ENCODE measurements around the gene SSR3.

DNA sequence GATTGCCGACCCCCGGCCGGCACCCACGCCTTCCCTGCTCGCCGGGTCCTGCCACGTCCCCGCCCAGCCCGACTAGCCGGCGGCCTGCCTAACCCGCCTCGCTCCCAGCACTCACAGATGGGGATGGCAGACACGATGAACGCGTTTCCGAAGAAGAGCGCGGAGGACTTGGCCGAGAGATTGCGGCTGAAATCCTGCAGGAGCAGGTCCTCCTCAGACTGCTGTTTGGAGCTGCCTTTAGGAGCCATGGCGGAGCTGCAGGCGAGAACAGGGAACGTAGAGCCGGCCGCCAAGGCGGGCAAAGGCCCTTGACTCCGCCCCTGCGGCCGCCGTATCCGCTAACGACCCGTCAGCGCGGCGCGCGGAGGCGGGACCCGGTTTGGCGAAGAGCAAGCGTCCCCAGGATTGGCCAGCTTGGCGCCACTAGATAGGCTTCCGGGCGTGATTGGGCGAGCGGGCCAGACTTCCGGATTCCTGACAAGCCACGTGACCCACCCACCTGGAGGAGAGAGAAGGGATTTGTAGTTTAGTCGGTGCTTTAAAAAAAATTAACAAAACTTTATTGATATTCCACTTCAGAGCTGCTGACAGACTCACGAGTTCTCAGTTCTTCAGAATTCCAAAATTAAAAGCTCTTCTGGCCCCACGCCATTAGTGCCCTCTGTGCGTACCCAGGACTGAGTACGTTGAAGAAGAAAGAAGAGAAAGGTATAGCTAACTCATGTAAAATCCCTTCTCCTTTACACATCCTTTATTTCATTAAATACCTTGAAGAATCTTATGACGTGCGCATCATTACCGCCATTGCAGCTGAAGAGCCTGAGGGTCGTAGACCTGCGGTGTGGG lies at the start of gene SSR3:
- no peak for TF ChIP-seq TOX (CRISPR knock-in tag; IDR thresholded peaks at IDR 0.05; ENCODE audit: borderline replicate concordance)
- TF ChIP-seq, protein P1, sequence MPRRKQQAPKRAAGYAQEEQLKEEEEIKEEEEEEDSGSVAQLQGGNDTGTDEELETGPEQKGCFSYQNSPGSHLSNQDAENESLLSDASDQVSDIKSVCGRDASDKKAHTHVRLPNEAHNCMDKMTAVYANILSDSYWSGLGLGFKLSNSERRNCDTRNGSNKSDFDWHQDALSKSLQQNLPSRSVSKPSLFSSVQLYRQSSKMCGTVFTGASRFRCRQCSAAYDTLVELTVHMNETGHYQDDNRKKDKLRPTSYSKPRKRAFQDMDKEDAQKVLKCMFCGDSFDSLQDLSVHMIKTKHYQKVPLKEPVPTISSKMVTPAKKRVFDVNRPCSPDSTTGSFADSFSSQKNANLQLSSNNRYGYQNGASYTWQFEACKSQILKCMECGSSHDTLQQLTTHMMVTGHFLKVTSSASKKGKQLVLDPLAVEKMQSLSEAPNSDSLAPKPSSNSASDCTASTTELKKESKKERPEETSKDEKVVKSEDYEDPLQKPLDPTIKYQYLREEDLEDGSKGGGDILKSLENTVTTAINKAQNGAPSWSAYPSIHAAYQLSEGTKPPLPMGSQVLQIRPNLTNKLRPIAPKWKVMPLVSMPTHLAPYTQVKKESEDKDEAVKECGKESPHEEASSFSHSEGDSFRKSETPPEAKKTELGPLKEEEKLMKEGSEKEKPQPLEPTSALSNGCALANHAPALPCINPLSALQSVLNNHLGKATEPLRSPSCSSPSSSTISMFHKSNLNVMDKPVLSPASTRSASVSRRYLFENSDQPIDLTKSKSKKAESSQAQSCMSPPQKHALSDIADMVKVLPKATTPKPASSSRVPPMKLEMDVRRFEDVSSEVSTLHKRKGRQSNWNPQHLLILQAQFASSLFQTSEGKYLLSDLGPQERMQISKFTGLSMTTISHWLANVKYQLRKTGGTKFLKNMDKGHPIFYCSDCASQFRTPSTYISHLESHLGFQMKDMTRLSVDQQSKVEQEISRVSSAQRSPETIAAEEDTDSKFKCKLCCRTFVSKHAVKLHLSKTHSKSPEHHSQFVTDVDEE (CRISPR knock-in tag; IDR thresholded peaks at IDR 0.05), result no peak
- peak; percentile 44 for TF ChIP-seq ISL1 (CRISPR knock-in tag; IDR thresholded peaks at IDR 0.05)
- no peak for TF ChIP-seq OSR1 (CRISPR knock-in tag; IDR thresholded peaks at IDR 0.05)
- TF ChIP-seq PATZ1 (CRISPR knock-in tag; IDR thresholded peaks at IDR 0.05; ENCODE audit: borderline replicate concordance), result no peak
- TF ChIP-seq, protein P2, sequence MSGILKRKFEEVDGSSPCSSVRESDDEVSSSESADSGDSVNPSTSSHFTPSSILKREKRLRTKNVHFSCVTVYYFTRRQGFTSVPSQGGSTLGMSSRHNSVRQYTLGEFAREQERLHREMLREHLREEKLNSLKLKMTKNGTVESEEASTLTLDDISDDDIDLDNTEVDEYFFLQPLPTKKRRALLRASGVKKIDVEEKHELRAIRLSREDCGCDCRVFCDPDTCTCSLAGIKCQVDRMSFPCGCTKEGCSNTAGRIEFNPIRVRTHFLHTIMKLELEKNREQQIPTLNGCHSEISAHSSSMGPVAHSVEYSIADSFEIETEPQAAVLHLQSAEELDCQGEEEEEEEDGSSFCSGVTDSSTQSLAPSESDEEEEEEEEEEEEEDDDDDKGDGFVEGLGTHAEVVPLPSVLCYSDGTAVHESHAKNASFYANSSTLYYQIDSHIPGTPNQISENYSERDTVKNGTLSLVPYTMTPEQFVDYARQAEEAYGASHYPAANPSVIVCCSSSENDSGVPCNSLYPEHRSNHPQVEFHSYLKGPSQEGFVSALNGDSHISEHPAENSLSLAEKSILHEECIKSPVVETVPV (CRISPR knock-in tag; IDR thresholded peaks at IDR 0.05), result no peak
- TF ChIP-seq ZFP30 (CRISPR knock-in tag; IDR thresholded peaks at IDR 0.05), result no peak
- no peak for TF ChIP-seq PPARA (CRISPR knock-in tag; IDR thresholded peaks at IDR 0.05; ENCODE audit: borderline replicate concordance)
- no peak for TF ChIP-seq ZFP3 (CRISPR knock-in tag; IDR thresholded peaks at IDR 0.05)
- TF ChIP-seq SNAI2 (CRISPR knock-in tag; IDR thresholded peaks at IDR 0.05), result no peak
- TF ChIP-seq ARNTL (CRISPR knock-in tag; IDR thresholded peaks at IDR 0.05; ENCODE audit: borderline replicate concordance, low read depth), result no peak

Data from SK-N-SH treated with all-trans-retinoic acid at 6 μM for 48 hours (cell line).